Measurements from ENCODE around the gene GPR4. TPM values are rescaled to one million over a fixed set of nuclear protein-coding genes. Genes with fewer than 3 reads are reported as not detected.
A peak's percentile ranks its signal among the peaks of the same experiment; 100 is the strongest.

GPR4 gene
- polyA plus RNA-seq, 1 donor (not counting 4 experiments of a cell fraction or from before 2014, with no cell fraction given): not detected

DNA sequence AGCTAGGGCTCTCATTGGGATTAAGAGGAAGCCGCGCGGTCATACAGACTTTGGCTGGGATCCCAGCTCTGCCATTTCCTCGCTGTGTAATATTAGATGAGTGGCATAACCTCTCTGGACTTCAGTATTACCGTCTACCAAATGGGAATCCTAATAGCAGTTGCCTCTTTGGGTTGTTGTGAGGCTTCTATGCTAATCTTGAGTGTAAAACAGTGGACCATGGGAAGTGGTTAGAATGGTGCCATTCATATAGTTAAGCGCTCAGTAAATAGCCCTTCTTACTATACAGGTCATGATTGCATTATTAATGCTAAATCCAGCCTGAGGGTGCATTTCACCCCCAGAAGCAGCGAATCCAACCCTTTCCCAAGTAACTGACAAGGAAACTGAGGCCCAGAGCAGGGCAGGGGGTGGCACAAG, 16.8 kb downstream of the GPR4 start:
- TF ChIP-seq, protein P1, sequence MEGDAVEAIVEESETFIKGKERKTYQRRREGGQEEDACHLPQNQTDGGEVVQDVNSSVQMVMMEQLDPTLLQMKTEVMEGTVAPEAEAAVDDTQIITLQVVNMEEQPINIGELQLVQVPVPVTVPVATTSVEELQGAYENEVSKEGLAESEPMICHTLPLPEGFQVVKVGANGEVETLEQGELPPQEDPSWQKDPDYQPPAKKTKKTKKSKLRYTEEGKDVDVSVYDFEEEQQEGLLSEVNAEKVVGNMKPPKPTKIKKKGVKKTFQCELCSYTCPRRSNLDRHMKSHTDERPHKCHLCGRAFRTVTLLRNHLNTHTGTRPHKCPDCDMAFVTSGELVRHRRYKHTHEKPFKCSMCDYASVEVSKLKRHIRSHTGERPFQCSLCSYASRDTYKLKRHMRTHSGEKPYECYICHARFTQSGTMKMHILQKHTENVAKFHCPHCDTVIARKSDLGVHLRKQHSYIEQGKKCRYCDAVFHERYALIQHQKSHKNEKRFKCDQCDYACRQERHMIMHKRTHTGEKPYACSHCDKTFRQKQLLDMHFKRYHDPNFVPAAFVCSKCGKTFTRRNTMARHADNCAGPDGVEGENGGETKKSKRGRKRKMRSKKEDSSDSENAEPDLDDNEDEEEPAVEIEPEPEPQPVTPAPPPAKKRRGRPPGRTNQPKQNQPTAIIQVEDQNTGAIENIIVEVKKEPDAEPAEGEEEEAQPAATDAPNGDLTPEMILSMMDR (optimal IDR thresholded peaks at IDR 0.05 in 1 of 3, IDR thresholded peaks at IDR 0.05 in 1 of 3, conservative IDR thresholded peaks at IDR 0.05 in 1 of 3; ENCODE audit: extremely low read depth in 1 of 3, insufficient read depth in 2 of 3, low read length in 3 of 3): no peak
- no peak for TF ChIP-seq EZH2 (IDR thresholded peaks at IDR 0.05; ENCODE audit: low read length)
- H3K9me3 ChIP-seq (ENCODE audit: control insufficient read depth, low read depth, low read length): no peaks in the 10 kb centered on the region
- peak overlapping the region; percentile 62 to 97 (median 83) for H3K4me3 ChIP-seq (ENCODE audit: control insufficient read depth in 2 of 3, extremely low read depth in 1 of 3, insufficient read depth in 2 of 3, low read depth in 1 of 3, low read length in 3 of 3)
- H3K79me2 ChIP-seq (ENCODE audit: control insufficient read depth, insufficient read depth, low read length): peaks cover 17% of the 10 kb centered on the region
- H4K20me1 ChIP-seq (ENCODE audit: control insufficient read depth, extremely low read depth, insufficient read depth, low read length): no peaks in the 10 kb centered on the region
- peaks cover 0 to 5% of the 10 kb centered on the region in 2 experiments for H3K36me3 ChIP-seq (ENCODE audit: control insufficient read depth in 2 of 2, extremely low read depth in 1 of 2, insufficient read depth in 2 of 2, low read length in 2 of 2)
- H2AFZ ChIP-seq (ENCODE audit: control insufficient read depth, low read length): peak overlapping the region; percentile 72
- peaks cover 4% of the 10 kb centered on the region for H3K4me1 ChIP-seq (ENCODE audit: control insufficient read depth, extremely low read depth, insufficient read depth, low read length)
- H3K9me1 ChIP-seq (ENCODE audit: control insufficient read depth, extremely low read depth, insufficient read depth, low read length): no peaks in the 10 kb centered on the region
- H3K4me2 ChIP-seq (ENCODE audit: control insufficient read depth, extremely low read depth, insufficient read depth, low read depth, low read length): peak overlapping the region; percentile 80
- peak overlapping the region; percentile 99 for H3K9ac ChIP-seq (ENCODE audit: control insufficient read depth, extremely low read depth, insufficient read depth, low read length)
- no peaks in the 10 kb centered on the region for H3K27me3 ChIP-seq (ENCODE audit: control insufficient read depth, extremely low read depth, insufficient read depth, low read length)
- DNase-seq (ENCODE audit: low read depth, low spot score): no peak
- dilution Hi-C loops (cut with MboI; ENCODE audit: extremely low pct_ligation_motif_present, low sequenced_read_pairs): no loop called here
- FAIRE-seq: no peak
- peak overlapping the region; percentile 100 for H3K27ac ChIP-seq (ENCODE audit: control insufficient read depth, insufficient read depth, low read length)

GRCh38 chr19:45584332-45585157, 17.5 kb downstream of the GPR4 start, which contains the start of gene OPA3:
OPA3 (minus strand) TSS chr19:45584802; CDS start chr19:45584764, 38 bp downstream.
- Histone ChIP-seq H3K36me3 (ENCODE audit: control insufficient read depth in 2 of 2, extremely low read depth in 1 of 2, insufficient read depth in 2 of 2, low read length in 2 of 2) (peaks cover 0 to 5% of the 10 kb centered on the region in 2 experiments), H2AFZ (ENCODE audit: control insufficient read depth, low read length) (peak within 1 kb of the TSS; percentile 92), H3K27ac (ENCODE audit: control insufficient read depth, insufficient read depth, low read length) (peak within 1 kb of the TSS; percentile 100), H3K79me2 (ENCODE audit: control insufficient read depth, insufficient read depth, low read length) (peaks cover 18% of the 10 kb centered on the region), H3K9me1 (ENCODE audit: control insufficient read depth, extremely low read depth, insufficient read depth, low read length) (no peaks in the 10 kb centered on the region), H3K27me3 (ENCODE audit: control insufficient read depth, extremely low read depth, insufficient read depth, low read length) (no peaks in the 10 kb centered on the region), H3K4me1 (ENCODE audit: control insufficient read depth, extremely low read depth, insufficient read depth, low read length) (peaks cover 4% of the 10 kb centered on the region), H3K4me2 (ENCODE audit: control insufficient read depth, extremely low read depth, insufficient read depth, low read depth, low read length) (peak within 1 kb of the TSS; percentile 99), H3K9ac (ENCODE audit: control insufficient read depth, extremely low read depth, insufficient read depth, low read length) (peak within 1 kb of the TSS; percentile 99), H4K20me1 (ENCODE audit: control insufficient read depth, extremely low read depth, insufficient read depth, low read length) (no peaks in the 10 kb centered on the region), H3K9me3 (ENCODE audit: control insufficient read depth, low read depth, low read length) (no peaks in the 10 kb centered on the region), H3K4me3 (ENCODE audit: control insufficient read depth in 2 of 3, extremely low read depth in 1 of 3, insufficient read depth in 2 of 3, low read depth in 1 of 3, low read length in 3 of 3) (peak within 1 kb of the TSS; percentile 83 to 99 (median 98))
- peak; percentile 93 for FAIRE-seq
- DNase-seq (ENCODE audit: low read depth, low spot score): peak; percentile 95
- TF ChIP-seq EZH2 (IDR thresholded peaks at IDR 0.05; ENCODE audit: low read length): no peak
- TF ChIP-seq, protein P1 (optimal IDR thresholded peaks at IDR 0.05 in 1 of 3, IDR thresholded peaks at IDR 0.05 in 1 of 3, conservative IDR thresholded peaks at IDR 0.05 in 1 of 3; ENCODE audit: extremely low read depth in 1 of 3, insufficient read depth in 2 of 3, low read length in 3 of 3): no peak
- dilution Hi-C loops (cut with MboI; ENCODE audit: extremely low pct_ligation_motif_present, low sequenced_read_pairs): no loop called here
